GM20000 (cell line): Measurements from ENCODE around the gene ZDHHC21.

Experiments used
- DNase-seq: peaks from one replicate; pipeline ENCODE4 v3.0.0; 2012; ENCODE audit warnings: low spot score
- CTCF ChIP-seq: IDR thresholded peaks from 2 replicates; pipeline ENCODE4 v1.5.1; 2012; ENCODE audit warnings: mild to moderate bottlenecking, control low read depth; ENCODE audit errors: extremely low read depth, missing control alignments

The ZDHHC21 gene

GRCh38 chr9:14660721-14661120, 32.5 kb downstream of the ZDHHC21 start:
- no peak for DNase-seq
- TF ChIP-seq CTCF, result no peak

DNA sequence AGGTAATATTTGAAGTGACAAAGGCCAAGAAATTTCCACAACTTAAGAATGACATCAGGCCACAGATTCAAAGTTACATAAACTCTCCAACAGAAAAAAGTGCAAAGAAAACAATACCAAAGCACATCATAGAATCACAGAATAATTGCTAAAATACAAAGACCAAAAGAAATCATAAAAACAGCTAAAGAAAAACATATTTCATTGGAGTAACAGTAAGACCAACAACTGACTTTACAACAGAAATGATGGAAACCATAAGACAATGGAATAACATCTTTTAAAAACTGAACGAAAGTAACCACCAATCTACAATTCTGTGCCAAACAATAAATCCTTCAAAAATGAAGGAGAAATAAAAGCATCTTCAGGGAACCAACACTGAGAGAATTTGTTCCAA, 38.3 kb downstream of the ZDHHC21 start:
- TF ChIP-seq CTCF, result no peak
- DNase-seq, result no peak

GRCh38 chr9:14653511-14653910, 39.7 kb downstream of the ZDHHC21 start:
- TF ChIP-seq CTCF, result no peak
- no peak for DNase-seq

GRCh38 chr9:14652729-14653377, 40.4 kb downstream of the ZDHHC21 start:
- TF ChIP-seq CTCF, result peak; percentile 5
- DNase-seq, result no peak

DNA sequence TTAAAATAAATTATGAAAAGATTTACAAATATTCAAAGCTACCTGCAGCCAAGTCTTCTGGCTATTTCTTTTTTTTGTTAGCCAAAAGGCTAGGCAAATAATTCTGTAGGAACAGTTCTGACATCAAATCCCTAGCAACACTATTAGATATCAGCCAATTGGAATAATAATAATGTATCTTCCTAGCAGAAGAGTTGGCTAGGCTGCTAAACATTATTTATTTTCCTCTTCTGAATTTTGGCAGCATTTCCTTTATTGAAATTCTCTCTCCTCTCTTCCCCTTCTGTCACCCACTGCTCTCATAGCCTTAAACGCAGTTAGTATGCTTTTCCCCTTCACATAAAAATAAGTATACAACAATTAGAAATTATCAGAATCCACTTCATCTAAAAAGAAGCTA, 42.6 kb downstream of the ZDHHC21 start:
- no peak for DNase-seq
- TF ChIP-seq CTCF, result no peak

DNA sequence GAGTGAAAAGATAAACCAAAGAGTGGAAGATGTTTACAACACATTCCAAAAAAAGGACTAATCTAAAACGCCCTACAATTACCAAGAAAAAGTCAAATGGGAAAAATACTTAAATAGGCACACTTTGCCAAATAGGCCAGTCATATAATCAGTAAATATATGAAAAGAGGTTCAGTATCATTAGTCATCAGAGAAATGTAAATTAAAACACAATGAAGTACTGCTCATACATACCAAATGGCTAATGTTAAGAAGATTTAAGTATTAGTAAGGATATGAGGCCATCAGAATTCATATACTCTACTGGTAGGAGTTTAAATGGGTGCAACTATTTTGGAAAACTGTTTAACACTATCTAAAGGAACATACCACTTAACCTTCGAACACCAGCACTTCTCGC, 47.6 kb downstream of the ZDHHC21 start:
- TF ChIP-seq CTCF, result no peak
- no peak for DNase-seq

GRCh38 chr9:14640967-14641366, 52.3 kb downstream of the ZDHHC21 start:
- TF ChIP-seq CTCF, result no peak
- DNase-seq, result no peak
